ENCODE measurements around the gene NPAS3. TPM values are rescaled to one million over a fixed set of nuclear protein-coding genes. Genes with fewer than 3 reads are reported as not detected.
"Not testable (repeated sequence)": the region's sequence is repeated elsewhere in the genome, so short reads cannot be mapped to it uniquely, and the experiment has no call there.

Gene NPAS3
- total RNA-seq, 6 experiments from 2014 or later = 0.11 to 0.83 (median 0.21) TPM; not detected in 2

GRCh38 chr14:33073023-33073422, 134.3 kb downstream of the NPAS3 start:
- Histone ChIP-seq H3K4me1 (no peaks in the 10 kb centered on the region), H3K9me3 (no peaks in the 10 kb centered on the region), H3K27ac (no peak overlapping the region), H3K4me3 (no peak overlapping the region), H3K36me3 (no peaks in the 10 kb centered on the region), H3K27me3 (no peaks in the 10 kb centered on the region)
- intact Hi-C loops (cut with DNase I) = no loop called here
- WGBS (ENCODE audit: insufficient coverage, low coverage, low lambda C conversion rate, missing lambda C conversion rate) = 13% methylated on average over 1 of the region's 1 CpG
- DNase-seq (no peak), ATAC-seq (no peak)
- TF ChIP-seq POLR2A (IDR thresholded peaks at IDR 0.05) (no peak), CTCF (IDR thresholded peaks at IDR 0.05) (no peak)

GRCh38 chr14:33081259-33081658, 142.6 kb downstream of the NPAS3 start:
- Histone ChIP-seq H3K4me3 (no peak overlapping the region), H3K27ac (no peak overlapping the region), H3K36me3 (no peaks in the 10 kb centered on the region), H3K4me1 (peaks cover 0 to 2% (median 0%) of the 10 kb centered on the region in 4 donors), H3K9me3 (no peaks in the 10 kb centered on the region), H3K27me3 (no peaks in the 10 kb centered on the region)
- intact Hi-C loops (cut with DNase I) = no loop called here
- 38% methylated on average over 1 of the region's 1 CpG for WGBS (ENCODE audit: insufficient coverage, low coverage, low lambda C conversion rate, missing lambda C conversion rate)
- DNase-seq = no peak
- TF ChIP-seq POLR2A (IDR thresholded peaks at IDR 0.05) (no peak), CTCF (IDR thresholded peaks at IDR 0.05) (no peak)
- ATAC-seq = no peak

- no peak for ATAC-seq
- H3K4me3 ChIP-seq = no peak overlapping the region
- no peaks in the 10 kb centered on the region for H3K9me3 ChIP-seq
- intact Hi-C loops (cut with DNase I) = no loop called here
- no peaks in the 10 kb centered on the region for H3K36me3 ChIP-seq
- no peak for DNase-seq
- 50% methylated on average over 2 of the region's 2 CpGs for WGBS (ENCODE audit: insufficient coverage, low coverage, low lambda C conversion rate, missing lambda C conversion rate)
- no peak overlapping the region for H3K27ac ChIP-seq
- H3K4me1 ChIP-seq = no peaks in the 10 kb centered on the region
- TF ChIP-seq POLR2A (IDR thresholded peaks at IDR 0.05) (no peak), CTCF (IDR thresholded peaks at IDR 0.05) (no peak)
- no peaks in the 10 kb centered on the region for H3K27me3 ChIP-seq
These were observed 147.1 kb downstream of the NPAS3 start for GRCh38 chr14:33085799-33086198.

GRCh38 chr14:33088274-33088673, 149.6 kb downstream of the NPAS3 start:
- H3K27ac ChIP-seq; intact Hi-C loops (cut with DNase I); ATAC-seq; H3K36me3 ChIP-seq; DNase-seq; H3K9me3 ChIP-seq; H3K4me3 ChIP-seq; H3K4me1 ChIP-seq; H3K27me3 ChIP-seq: not testable (repeated sequence)
- WGBS (ENCODE audit: insufficient coverage, low coverage, low lambda C conversion rate, missing lambda C conversion rate) = 60% methylated on average over 2 of the region's 11 CpGs

GRCh38 chr14:33098016-33098415, 159.3 kb downstream of the NPAS3 start:
- H3K4me3 ChIP-seq = no peak overlapping the region
- no peaks in the 10 kb centered on the region for H3K4me1 ChIP-seq
- H3K36me3 ChIP-seq = no peaks in the 10 kb centered on the region
- no peaks in the 10 kb centered on the region for H3K9me3 ChIP-seq
- H3K27ac ChIP-seq = no peak overlapping the region
- H3K27me3 ChIP-seq = no peaks in the 10 kb centered on the region
- ATAC-seq (no peak), DNase-seq (no peak)
- intact Hi-C loops (cut with DNase I) = no loop called here
- TF ChIP-seq POLR2A (IDR thresholded peaks at IDR 0.05) = no peak
- TF ChIP-seq CTCF (IDR thresholded peaks at IDR 0.05) = no peak
